ENCODE data around the gene ABCA5.

ABCA5 gene

DNA sequence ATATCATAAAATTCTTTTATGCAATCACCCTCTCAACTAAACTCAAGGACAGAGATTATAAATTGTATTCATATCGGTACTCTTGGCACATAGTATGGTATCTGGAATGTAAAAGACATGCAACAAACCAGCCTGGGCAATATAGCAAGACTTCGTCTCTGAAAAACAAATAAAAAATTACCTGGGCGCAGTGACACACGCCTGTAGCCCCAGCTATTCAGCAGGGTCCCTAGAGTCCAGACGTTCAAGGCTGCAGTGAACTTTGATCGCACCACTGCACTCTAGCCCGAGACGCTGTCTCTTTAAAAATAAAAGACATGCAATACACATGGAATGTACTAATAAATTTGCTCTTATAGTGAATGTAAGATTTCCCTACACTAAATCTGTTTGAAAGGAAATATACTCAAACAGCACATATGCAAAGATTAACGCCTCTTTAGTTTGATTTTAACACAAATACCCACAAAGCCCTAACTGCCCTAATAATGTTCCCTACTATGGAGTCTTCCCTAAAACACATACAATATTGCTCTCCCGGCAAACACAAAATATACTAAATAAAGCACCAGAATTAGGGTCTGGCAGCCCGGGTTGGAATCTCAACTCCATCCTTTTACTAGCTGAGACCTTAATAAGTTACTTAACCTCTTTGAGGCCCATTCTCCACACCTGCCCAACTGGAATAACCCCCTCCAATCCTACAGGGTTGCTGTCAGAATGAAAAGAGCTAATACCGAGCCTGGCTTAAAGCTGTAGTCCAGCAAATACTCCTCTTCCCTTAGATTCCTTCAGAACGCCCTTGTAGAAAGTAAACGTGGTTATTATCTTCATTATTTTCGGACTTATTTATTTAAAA, 1.2 kb downstream of the ABCA5 start:
- peak overlapping the region; percentile 83 for H3K9ac ChIP-seq
- no peaks in the 10 kb centered on the region for H3K9me3 ChIP-seq (ENCODE audit: control insufficient read depth, low read length)
- H3K79me2 ChIP-seq, result peaks cover 10% of the 10 kb centered on the region
- peak overlapping the region; percentile 96 for H3K4me2 ChIP-seq (ENCODE audit: low read length)
- peak overlapping the region; percentile 97 for H2AFZ ChIP-seq
- H3K36me3 ChIP-seq (ENCODE audit: control insufficient read depth, insufficient read depth, low read length), result no peaks in the 10 kb centered on the region
- H3K4me1 ChIP-seq, result peaks cover 5% of the 10 kb centered on the region
- peak overlapping the region; percentile 84 for H3K4me3 ChIP-seq (ENCODE audit: low read depth, low read length)
- no peak for TF ChIP-seq CTCF (IDR thresholded peaks at IDR 0.05)
- peak overlapping the region; percentile 94 for H3K27ac ChIP-seq
- no peaks in the 10 kb centered on the region for H3K27me3 ChIP-seq (ENCODE audit: control insufficient read depth, insufficient read depth, low read length)

DNA sequence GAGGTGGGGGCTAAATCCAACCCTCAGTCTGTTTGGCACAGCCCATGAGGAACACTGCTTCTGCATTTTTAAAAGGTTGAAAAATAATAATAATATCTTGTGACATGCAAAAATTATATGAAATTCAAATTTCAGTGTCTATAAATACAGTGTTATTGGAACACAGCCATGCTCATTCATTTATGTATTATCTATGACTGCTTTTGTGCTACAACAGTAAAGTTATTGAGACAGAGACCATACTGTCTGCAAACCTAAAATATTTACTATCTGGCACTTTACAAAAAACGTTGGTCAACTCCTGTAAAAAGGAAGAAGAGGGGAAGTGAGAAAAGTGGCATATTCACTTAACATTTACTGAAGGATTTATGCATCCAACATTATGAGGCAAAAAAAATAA, 3.1 kb downstream of the ABCA5 start:
- no peak for TF ChIP-seq CTCF (IDR thresholded peaks at IDR 0.05)
- Histone ChIP-seq H3K36me3 (ENCODE audit: control insufficient read depth, insufficient read depth, low read length) (no peaks in the 10 kb centered on the region), H3K27me3 (ENCODE audit: control insufficient read depth, insufficient read depth, low read length) (no peaks in the 10 kb centered on the region), H3K27ac (no peak overlapping the region), H3K4me2 (ENCODE audit: low read length) (no peak overlapping the region), H3K4me3 (ENCODE audit: low read depth, low read length) (no peak overlapping the region), H3K9me3 (ENCODE audit: control insufficient read depth, low read length) (no peaks in the 10 kb centered on the region), H3K9ac (no peak overlapping the region), H3K4me1 (peaks cover 5% of the 10 kb centered on the region), H2AFZ (no peak overlapping the region), H3K79me2 (peaks cover 10% of the 10 kb centered on the region)

GRCh38 chr17:69320908-69321238, 6.1 kb downstream of the ABCA5 start:
- Histone ChIP-seq H3K9me3 (ENCODE audit: control insufficient read depth, low read length) (no peaks in the 10 kb centered on the region), H3K79me2 (peaks cover 11% of the 10 kb centered on the region), H2AFZ (no peak overlapping the region), H3K27ac (no peak overlapping the region), H3K4me3 (ENCODE audit: low read depth, low read length) (no peak overlapping the region), H3K27me3 (ENCODE audit: control insufficient read depth, insufficient read depth, low read length) (no peaks in the 10 kb centered on the region), H3K4me1 (no peaks in the 10 kb centered on the region), H3K36me3 (ENCODE audit: control insufficient read depth, insufficient read depth, low read length) (no peaks in the 10 kb centered on the region), H3K4me2 (ENCODE audit: low read length) (no peak overlapping the region), H3K9ac (no peak overlapping the region)
- no peak for TF ChIP-seq CTCF (IDR thresholded peaks at IDR 0.05)

DNA sequence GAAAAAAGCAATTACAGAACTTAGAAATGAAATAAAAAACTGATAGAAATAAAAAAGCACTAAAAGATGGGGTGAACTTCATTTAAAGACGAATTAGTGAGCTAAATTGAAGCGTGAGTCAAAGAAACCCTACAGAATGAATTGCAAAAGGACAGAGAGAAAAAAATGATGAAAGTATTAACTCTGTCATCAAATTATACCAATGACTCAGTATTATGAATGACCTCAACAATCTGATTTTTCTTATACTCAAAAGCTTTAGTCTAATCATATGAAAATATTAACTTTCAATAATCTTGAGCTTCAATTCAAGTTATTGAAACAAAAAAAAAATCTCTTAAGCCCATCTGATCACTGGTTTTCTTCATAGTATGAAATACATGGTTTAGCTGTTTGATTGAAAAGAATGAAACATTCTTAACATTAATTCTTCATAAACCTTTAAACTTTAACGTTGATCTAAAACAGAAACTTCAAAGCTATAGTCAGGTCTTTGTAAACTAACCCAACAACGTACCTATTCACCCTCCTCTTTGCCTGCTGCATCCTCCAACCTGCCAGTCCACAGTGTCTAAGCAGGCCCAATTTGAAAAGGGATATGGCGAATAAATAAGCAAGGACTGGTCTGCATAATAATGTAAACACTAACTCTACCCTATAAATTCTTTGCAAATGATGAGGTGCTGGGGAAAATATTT, 6.6 kb downstream of the ABCA5 start:
- Histone ChIP-seq H3K4me3 (ENCODE audit: low read depth, low read length) (no peak overlapping the region), H3K9ac (no peak overlapping the region), H3K4me1 (no peaks in the 10 kb centered on the region)

More for the DNA sequence above, 6.6 kb downstream of the ABCA5 start:
- Histone ChIP-seq H3K27me3 (ENCODE audit: control insufficient read depth, insufficient read depth, low read length) (no peaks in the 10 kb centered on the region), H3K9me3 (ENCODE audit: control insufficient read depth, low read length) (no peaks in the 10 kb centered on the region), H3K79me2 (peaks cover 6% of the 10 kb centered on the region), H3K27ac (no peak overlapping the region), H2AFZ (no peak overlapping the region), H3K4me2 (ENCODE audit: low read length) (no peak overlapping the region), H3K36me3 (ENCODE audit: control insufficient read depth, insufficient read depth, low read length) (no peaks in the 10 kb centered on the region)
- TF ChIP-seq CTCF (IDR thresholded peaks at IDR 0.05), result no peak
